Thyroid gland (tissue), 4 donors: Measurements from ENCODE around the gene SAPCD1. TPM values are rescaled to one million over a fixed set of nuclear protein-coding genes. Genes with fewer than 3 reads are reported as not detected.

Experiments used
- DNase-seq, 2 donors: peaks; one replicate each; pipeline ENCODE4 v3.0.0-alpha.2; 2019
- H3K27ac ChIP-seq, 3 donors: fragments of 200-600 bp; sonication (generic); 1 replicate in 2 of 3; 2 replicates in 1 of 3; pipeline ENCODE4 v1.5.1; 2016 to 2019; ENCODE audit warnings: mild to moderate bottlenecking in 1 of 3, moderate library complexity in 1 of 3
- H3K27me3 ChIP-seq: fragments of 200-600 bp; sonication (generic); one replicate; pipeline ENCODE4 v1.5.1; 2019
- H3K36me3 ChIP-seq, 2 donors: fragments of 200-600 bp; sonication (generic); one replicate each; pipeline ENCODE4 v1.5.1; 2016 to 2019
- H3K4me1 ChIP-seq, 2 donors: fragments of 200-600 bp; sonication (generic); one replicate each; pipeline ENCODE4 v1.5.1; 2017 to 2019
- H3K4me3 ChIP-seq, 3 donors: fragments of 200-600 bp; sonication (generic); replicated peaks in 1 of 3; 1 replicate in 2 of 3; 2 replicates in 1 of 3; pipeline ENCODE4 v1.5.1; 2016; ENCODE audit warnings: mild to moderate bottlenecking in 1 of 3
- H3K9me3 ChIP-seq: fragments of 200-600 bp; sonication (generic); one replicate; pipeline ENCODE4 v1.5.1; 2017
- CTCF ChIP-seq, 6 experiments: fragments of 200-600 bp in 3 of 6; fragments of 450-650 bp in 3 of 6; sonication (generic) in 3 of 6; IDR thresholded peaks; one replicate each; pipeline ENCODE4 v1.5.1; 2016 to 2019; ENCODE audit warnings: antibody characterized with exemption in 6 of 6, mild to moderate bottlenecking in 2 of 6, inconsistent platforms in 1 of 6, moderate library complexity in 1 of 6
- POLR2A ChIP-seq, 2 donors: fragments of 450-650 bp; IDR thresholded peaks; one replicate each; pipeline ENCODE4 v1.6.1; 2017; ENCODE audit warnings: antibody characterized with exemption in 2 of 2, mild to moderate bottlenecking in 2 of 2, moderate library complexity in 1 of 2
- WGBS, 2 donors: methylation state at CpG; one replicate each; pipeline ENCODE4 v1.1.5; 2017; 5-methylcytosine and 5-hydroxymethylcytosine counted together
- intact Hi-C: fragments of 100-400 bp; cut with DNase I; formaldehyde crosslinking; loops from one replicate; pipeline ENCODE4 v1.15.1; 2023
- total RNA-seq, 4 donors: library from RNA; depleted of rRNA; stranded (reverse); fragments of >200 nt; gene quantifications; one replicate each; pipeline ENCODE4 v1.2.3, GENCODE V29; 2016

Gene SAPCD1
- total RNA-seq = 1 to 10 TPM in 3 of 4 donors, not detected in 1; 2.0 to 4.2 (median 3.0) TPM

DNA sequence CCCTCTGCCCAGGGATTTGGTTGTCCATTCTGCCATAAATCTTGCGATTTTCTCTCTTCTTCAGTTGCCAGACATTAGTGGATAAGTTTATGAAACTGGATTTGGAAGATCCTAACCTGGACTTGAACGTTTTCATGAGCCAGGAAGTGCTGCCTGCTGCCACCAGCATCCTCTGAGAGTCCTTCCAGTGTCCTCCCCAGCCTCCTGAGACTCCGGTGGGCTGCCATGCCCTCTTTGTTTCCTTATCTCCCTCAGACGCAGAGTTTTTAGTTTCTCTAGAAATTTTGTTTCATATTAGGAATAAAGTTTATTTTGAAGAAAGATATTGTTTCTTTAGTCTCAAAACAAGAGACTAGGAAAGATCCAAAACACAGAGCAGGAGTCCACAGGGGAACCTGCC lies at the start of gene SAPCD1:
TSS of gene SAPCD1 (plus strand) at position 301 of the 400 bp plus-strand sequence. CDS start 399 bp downstream, outside the sequence.
- H3K4me3 ChIP-seq = no peak within 1 kb of the TSS
- DNase-seq = no peak
- H3K36me3 ChIP-seq = no peaks in the 10 kb centered on the region
- no peaks in the 10 kb centered on the region for H3K4me1 ChIP-seq
- no peaks in the 10 kb centered on the region for H3K27me3 ChIP-seq
- WGBS, 2 donors = 75 to 78% methylated on average over 4 of the region's 4 CpGs
- H3K27ac ChIP-seq = no peak within 1 kb of the TSS
- H3K9me3 ChIP-seq = no peaks in the 10 kb centered on the region
- intact Hi-C loops = no loop called here
- no peak for TF ChIP-seq CTCF (IDR thresholded peaks at IDR 0.05)
- no peak for TF ChIP-seq POLR2A (IDR thresholded peaks at IDR 0.05)

DNA sequence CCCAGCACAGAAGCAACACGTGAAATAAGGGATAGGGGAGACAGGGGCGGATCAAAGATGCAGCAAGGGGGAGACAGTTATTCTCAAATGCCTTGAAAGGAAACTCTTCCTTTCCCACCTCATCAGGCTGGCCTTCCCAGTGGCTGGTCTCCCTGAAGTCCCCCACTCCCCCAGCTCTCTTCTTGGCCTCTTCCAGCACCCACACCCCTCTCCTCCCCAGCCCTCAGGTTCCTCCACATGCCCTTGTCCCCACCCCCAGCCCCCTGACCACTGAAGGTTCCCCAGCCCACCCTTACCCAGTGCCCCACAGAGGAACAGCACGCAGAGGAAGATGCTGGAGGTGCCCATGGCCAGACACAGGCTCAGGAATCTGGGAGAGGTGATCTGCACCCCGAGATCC lies 49.0 kb upstream of the SAPCD1 start:
- H3K4me3 ChIP-seq = no peak overlapping the region
- H3K27ac ChIP-seq = peak overlapping the region; percentile 67 to 85 (median 84)
- intact Hi-C loops = no loop called here
- no peak for DNase-seq
- H3K36me3 ChIP-seq = no peaks in the 10 kb centered on the region
- peaks cover 22 to 39% of the 10 kb centered on the region in 2 donors for H3K4me1 ChIP-seq
- 47 to 89% methylated on average over 2 to 4 of the region's 4 CpGs for WGBS, 2 donors
- H3K9me3 ChIP-seq = no peaks in the 10 kb centered on the region
- no peaks in the 10 kb centered on the region for H3K27me3 ChIP-seq
- TF ChIP-seq POLR2A (IDR thresholded peaks at IDR 0.05) = no peak
- TF ChIP-seq CTCF (IDR thresholded peaks at IDR 0.05) = no peak

DNA sequence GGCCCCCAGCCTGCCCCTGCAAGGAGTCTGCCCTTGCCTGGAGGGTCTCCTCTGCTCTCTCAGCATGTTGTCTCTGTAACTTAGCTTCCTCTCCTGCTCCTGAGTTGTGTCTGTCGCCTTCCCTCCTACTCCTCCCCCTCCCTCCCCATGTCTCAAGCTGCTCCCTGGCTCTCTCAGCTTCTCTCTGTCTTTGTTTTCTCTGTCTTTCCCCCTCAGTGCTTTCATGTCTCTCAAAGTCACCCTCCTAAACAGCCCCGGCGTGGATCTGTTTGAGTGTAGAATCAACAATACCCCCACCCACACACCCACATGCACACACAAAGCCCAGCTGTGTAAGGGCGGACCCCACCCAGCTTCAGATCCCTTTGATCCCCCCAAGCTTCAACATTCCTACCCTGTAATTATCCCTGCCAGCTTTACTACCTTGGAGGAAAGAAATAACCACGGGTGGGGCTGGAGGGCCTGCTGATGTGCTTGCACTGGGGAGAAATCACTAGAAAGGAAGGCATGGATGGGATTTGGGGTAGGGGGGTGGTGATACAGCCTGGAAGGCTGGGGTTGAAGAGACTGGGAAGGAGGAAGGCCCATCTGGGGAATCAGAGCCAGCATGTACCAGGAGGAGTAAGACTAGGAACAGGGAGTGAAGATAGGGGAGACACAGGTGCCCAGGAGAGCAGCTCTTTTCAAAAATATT lies 48.3 kb upstream of the SAPCD1 start:
- Histone ChIP-seq H3K36me3 (no peaks in the 10 kb centered on the region), H3K4me3 (no peak overlapping the region), H3K9me3 (no peaks in the 10 kb centered on the region), H3K27ac (peak overlapping the region; percentile 67 to 85 (median 84)), H3K27me3 (no peaks in the 10 kb centered on the region), H3K4me1 (peaks cover 29 to 45% of the 10 kb centered on the region in 2 donors)
- peak; percentile 62 to 65 for DNase-seq
- TF ChIP-seq CTCF (IDR thresholded peaks at IDR 0.05) = no peak
- TF ChIP-seq POLR2A (IDR thresholded peaks at IDR 0.05) = no peak
- WGBS, 2 donors = 17 to 33% methylated on average over 5 of the region's 5 CpGs
- intact Hi-C loops = no loop called here

GRCh38 chr6:31715022-31715958 lies 47.2 kb upstream of the SAPCD1 start, which contains the start of gene LY6G6D:
LY6G6D (plus strand) TSS chr6:31715348; CDS start chr6:31715356, 8 bp downstream.
- TF ChIP-seq CTCF (IDR thresholded peaks at IDR 0.05) (no peak), POLR2A (IDR thresholded peaks at IDR 0.05) (no peak)
- peak within 1 kb of the TSS; percentile 67 to 85 (median 84) for H3K27ac ChIP-seq

More at GRCh38 chr6:31715022-31715958, 47.2 kb upstream of the SAPCD1 start, which contains the start of gene LY6G6D:
- peak in 1 of 2 donors; percentile 28 for DNase-seq
- intact Hi-C loops = no loop called here
- Histone ChIP-seq H3K36me3 (no peaks in the 10 kb centered on the region), H3K9me3 (no peaks in the 10 kb centered on the region), H3K27me3 (no peaks in the 10 kb centered on the region), H3K4me1 (peaks cover 30 to 44% of the 10 kb centered on the region in 2 donors), H3K4me3 (no peak within 1 kb of the TSS)
- 70 to 72% methylated on average over 9 to 11 of the region's 16 CpGs for WGBS, 2 donors
